K562 (cell line): ENCODE data around the gene NIPA2. TPM values are rescaled to one million over a fixed set of nuclear protein-coding genes. Genes with fewer than 3 reads are reported as not detected.
A peak's percentile ranks its signal among the peaks of the same experiment; 100 is the strongest.

Experiments used
- ATF4 ChIP-seq: fragments of 450-650 bp; formaldehyde crosslinking; IDR thresholded peaks from 2 replicates; pipeline ENCODE4 v1.4.0; 2022; ENCODE audit warnings: mild to moderate bottlenecking, moderate library complexity
- BRD9 ChIP-seq: fragments of 450-650 bp; IDR thresholded peaks from 2 replicates; pipeline ENCODE4 v1.6.1; 2018; ENCODE audit warnings: low read depth; ENCODE audit not compliant: partially characterized antibody
- C11orf30 ChIP-seq: fragments of 450-650 bp; IDR thresholded peaks from 2 replicates; pipeline ENCODE4 v1.6.1; 2016; ENCODE audit warnings: low read depth, mild to moderate bottlenecking
- DIDO1 ChIP-seq: fragments of 450-650 bp; IDR thresholded peaks from 2 replicates; pipeline ENCODE4 v1.6.1; 2016; ENCODE audit warnings: low read depth, missing biosample characterization, missing genetic modification characterization
- GABPB1 ChIP-seq: sonication (generic); formaldehyde crosslinking; IDR thresholded peaks from 2 replicates; pipeline ENCODE4 v1.8.0; 2022; ENCODE audit warnings: mild to moderate bottlenecking, missing genetic modification reagents
- HMGN3 ChIP-seq: IDR thresholded peaks from 2 replicates; pipeline ENCODE4 v1.6.1; 2011; ENCODE audit warnings: borderline replicate concordance, low read depth, mild to moderate bottlenecking, mixed read lengths, low read length; ENCODE audit not compliant: insufficient read length; ENCODE audit errors: extremely low read depth
- IRF1 ChIP-seq: sonication (generic); formaldehyde crosslinking; IDR thresholded peaks from 2 replicates; pipeline ENCODE4 v1.8.0; 2022; ENCODE audit warnings: missing genetic modification reagents, mild to moderate bottlenecking, borderline replicate concordance
- MEIS2 ChIP-seq: fragments of 450-650 bp; IDR thresholded peaks from 2 replicates; pipeline ENCODE4 v1.6.1; 2014; ENCODE audit warnings: mild to moderate bottlenecking; ENCODE audit not compliant: partially characterized antibody
- MTF1 ChIP-seq: fragments of 250-450 bp; sonication (Bioruptor Pico); IDR thresholded peaks from 2 replicates; pipeline ENCODE4 v1.9.0; 2021; ENCODE audit warnings: moderate library complexity, mild to moderate bottlenecking, inconsistent platforms, borderline replicate concordance
- RHOXF2B ChIP-seq: fragments of 250-450 bp; sonication (Bioruptor Pico); conservative IDR thresholded peaks from 2 replicates; pipeline ENCODE4 v1.5.1; 2021
- TCF15 ChIP-seq: fragments of 250-450 bp; sonication (Bioruptor Pico); IDR thresholded peaks from 2 replicates; pipeline ENCODE4 v1.8.0; 2022; ENCODE audit warnings: moderate library complexity, mild to moderate bottlenecking, inconsistent platforms
- ZNF561 ChIP-seq: fragments of 450-650 bp; formaldehyde crosslinking; conservative IDR thresholded peaks from 2 replicates; pipeline ENCODE4 v1.4.0; 2020; ENCODE audit warnings: mild to moderate bottlenecking, moderate library complexity
- ZNF592 ChIP-seq: fragments of 450-650 bp; IDR thresholded peaks from 2 replicates; pipeline ENCODE4 v1.6.1; 2017; ENCODE audit warnings: antibody characterized with exemption, mild to moderate bottlenecking
- polyA plus RNA-seq, 8 experiments: library from polyadenylated mRNA; depleted of rRNA in 4 of 8; stranded (reverse) in 5 of 8; unstranded in 3 of 8; fragments of >200 nt; fragmentation: Nextera tagmentation in 2 of 8; fragmentation: Illumina TruSeq in 1 of 8; extraction: Ambion mirVana in 2 of 8; extraction: Trizol in 1 of 8; gene quantifications; 2 replicates each; pipeline versions ENCODE4 v1.2.1 to v1.2.3, GENCODE V29; 2011 to 2014; ENCODE audit warnings: inconsistent platforms in 1 of 8, missing spikeins in 1 of 8
- total RNA-seq, 7 experiments: library from RNA; depleted of rRNA in 6 of 7; stranded (reverse); fragments of >200 nt in 6 of 7; fragmentation: Illumina TruSeq in 2 of 7; extraction: Trizol in 2 of 7; gene quantifications; 2 replicates each; pipeline versions ENCODE4 v1.2.1 to v1.2.3, GENCODE V29; 2011 to 2021; ENCODE audit warnings: low replicate concordance in 1 of 7

The NIPA2 gene
- total and polyA plus RNA-seq, 9 of the 15 experiments (the other 6 are each of a cell fraction or from before 2014, with no cell fraction given), result 18.7 to 107 (median 87.3) TPM

- TF ChIP-seq MEIS2, result peak; percentile 83
- no peak for TF ChIP-seq ZNF561
- TF ChIP-seq ZNF592, result 0 out of 2 replicates have a peak, but pooled peaks have one; percentile 24
- TF ChIP-seq ATF4 (CRISPR knock-in tag), result no peak
- peak; percentile 16 for TF ChIP-seq BRD9
- peak; percentile 91 for TF ChIP-seq C11orf30
- no peak for TF ChIP-seq RHOXF2B (CRISPR knock-in tag)
- no peak for TF ChIP-seq MTF1
- peak; percentile 92 for TF ChIP-seq HMGN3
- peak; percentile 79 for TF ChIP-seq GABPB1 (CRISPR knock-in tag)
- 0 out of 2 replicates have a peak, but pooled peaks have one; percentile 29 for TF ChIP-seq DIDO1 (tag)
- no peak for TF ChIP-seq IRF1 (CRISPR knock-in tag)
- TF ChIP-seq TCF15, result no peak
These were observed at the start of gene NIPA2 (continued) for GRCh38 chr15:22838292-22839042.
